GM10248 (cell line): Measurements from ENCODE around the gene SORT1.

Experiments used
- CTCF ChIA-PET: fragments of 300-600 bp; sonication (Branson Sonifier 250); formaldehyde crosslinking; extraction: SDS; loops from one replicate; lab custom pipeline; 2021; ENCODE audit warnings: antibody characterized with exemption; lab: Yijun Ruan, JAX
- POLR2A ChIA-PET: fragments of 350-650 bp; sonication (Branson Sonifier 250); formaldehyde crosslinking; extraction: SDS; loops from one replicate; lab custom pipeline; 2020; ENCODE audit warnings: antibody characterized with exemption; lab: Yijun Ruan, JAX
- DNase-seq: peaks from one replicate; pipeline ENCODE4 v3.0.0; 2012; ENCODE audit errors: extremely low spot score
- CTCF ChIP-seq: IDR thresholded peaks from 2 replicates; pipeline ENCODE4 v1.5.1; 2012; ENCODE audit warnings: mild to moderate bottlenecking, low read depth; ENCODE audit errors: extremely low read depth, missing control alignments, control extremely low read depth

Gene SORT1

GRCh38 chr1:109259674-109260557 lies 137.8 kb downstream of the SORT1 start:
- CTCF ChIA-PET = interaction anchor here (1.2 to 8.2 kb wide), 4 partner anchors 17 to 273 kb away, joined by 3 to 76 read pairs (median 10); partner anchors contain the start of genes CYB561D1 and SORT1
- DNase-seq = no peak
- POLR2A ChIA-PET = no interaction called here
- TF ChIP-seq CTCF = no peak
